Muscle layer of duodenum (tissue), 2 donors: ENCODE results near the gene IL22RA2.

ENCODE experiments used
- H3K27ac ChIP-seq: one replicate; pipeline ENCODE4 v1.7.0; 2013; ENCODE audit warnings: mild to moderate bottlenecking, low read length
- H3K27me3 ChIP-seq: one replicate; pipeline ENCODE4 v1.7.0; 2013; ENCODE audit warnings: low read depth, mild to moderate bottlenecking, control low read depth, low read length
- H3K36me3 ChIP-seq, 2 donors: one replicate each; pipeline ENCODE4 v1.7.0; 2013; ENCODE audit warnings: low read length in 2 of 2, control low read depth in 1 of 2, mild to moderate bottlenecking in 1 of 2; ENCODE audit not compliant: insufficient read depth in 2 of 2, control insufficient read depth in 1 of 2
- H3K4me1 ChIP-seq, 2 donors: one replicate each; pipeline ENCODE4 v1.7.0; 2013; ENCODE audit warnings: low read length in 2 of 2, mild to moderate bottlenecking in 2 of 2, control low read depth in 1 of 2, moderate library complexity in 1 of 2; ENCODE audit not compliant: insufficient read depth in 2 of 2, control insufficient read depth in 1 of 2
- H3K4me3 ChIP-seq, 2 donors: one replicate each; pipeline ENCODE4 v1.7.0; 2013; ENCODE audit warnings: low read length in 2 of 2, low read depth in 1 of 2, mild to moderate bottlenecking in 1 of 2
- H3K9me3 ChIP-seq, 2 donors: one replicate each; pipeline ENCODE4 v1.7.0; 2013; ENCODE audit warnings: low read length in 2 of 2, control low read depth in 1 of 2, mild to moderate bottlenecking in 1 of 2; ENCODE audit not compliant: control insufficient read depth in 1 of 2
- donor health status: healthy.

Gene IL22RA2

GRCh38 chr6:137197684-137198645, 24.5 kb upstream of the IL22RA2 start:
- H3K9me3 ChIP-seq: no peaks in the 10 kb centered on the region
- peaks cover 36 to 54% of the 10 kb centered on the region in 2 donors for H3K36me3 ChIP-seq
- H3K27me3 ChIP-seq: no peaks in the 10 kb centered on the region

GRCh38 chr6:137193256-137194070, 20.0 kb upstream of the IL22RA2 start:
- H3K27me3 ChIP-seq: no peaks in the 10 kb centered on the region
- peaks cover 11 to 19% of the 10 kb centered on the region in 2 donors for H3K36me3 ChIP-seq
- H3K9me3 ChIP-seq: no peaks in the 10 kb centered on the region
- no peaks in the 10 kb centered on the region for H3K4me1 ChIP-seq
- no peak overlapping the region for H3K4me3 ChIP-seq
- no peak overlapping the region for H3K27ac ChIP-seq

More at GRCh38 chr6:137197684-137198645, 24.5 kb upstream of the IL22RA2 start:
- H3K4me1 ChIP-seq: no peaks in the 10 kb centered on the region
- H3K4me3 ChIP-seq: no peak overlapping the region
- no peak overlapping the region for H3K27ac ChIP-seq

GRCh38 chr6:137192821-137193220, 19.4 kb upstream of the IL22RA2 start:
- Histone ChIP-seq H3K36me3 (peaks cover 5 to 13% of the 10 kb centered on the region in 2 donors), H3K4me3 (no peak overlapping the region), H3K27me3 (no peaks in the 10 kb centered on the region), H3K4me1 (no peaks in the 10 kb centered on the region), H3K9me3 (no peaks in the 10 kb centered on the region), H3K27ac (no peak overlapping the region)

- no peaks in the 10 kb centered on the region for H3K4me1 ChIP-seq
- H3K9me3 ChIP-seq: no peaks in the 10 kb centered on the region
- H3K4me3 ChIP-seq: no peak overlapping the region
- H3K27me3 ChIP-seq: no peaks in the 10 kb centered on the region
- no peak overlapping the region for H3K27ac ChIP-seq
- H3K36me3 ChIP-seq: peaks cover 0 to 4% of the 10 kb centered on the region in 2 donors
These were observed 18.2 kb upstream of the IL22RA2 start for GRCh38 chr6:137191670-137192069.

DNA sequence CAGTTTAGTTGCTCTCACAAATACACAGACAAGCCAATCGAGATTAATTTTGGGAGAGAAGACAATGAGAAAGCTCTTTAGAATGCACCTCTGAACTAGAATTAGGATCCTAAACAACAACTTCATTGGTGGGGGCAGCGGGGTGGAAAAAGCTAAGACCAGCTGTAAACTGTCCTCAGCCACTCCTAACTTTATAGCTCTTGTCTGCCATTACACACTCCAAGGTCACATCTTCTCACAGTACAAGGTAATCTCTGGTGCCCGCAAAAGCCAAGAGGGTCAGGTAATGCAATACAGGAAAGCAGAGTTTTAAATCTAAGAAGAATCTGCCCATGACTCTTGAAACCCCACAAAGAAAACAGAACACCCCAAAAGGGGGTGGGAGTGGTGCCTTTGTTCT, 17.8 kb upstream of the IL22RA2 start:
- H3K9me3 ChIP-seq: no peaks in the 10 kb centered on the region
- H3K4me3 ChIP-seq: no peak overlapping the region
- no peaks in the 10 kb centered on the region for H3K4me1 ChIP-seq
- no peaks in the 10 kb centered on the region for H3K36me3 ChIP-seq
- no peaks in the 10 kb centered on the region for H3K27me3 ChIP-seq
- no peak overlapping the region for H3K27ac ChIP-seq

DNA sequence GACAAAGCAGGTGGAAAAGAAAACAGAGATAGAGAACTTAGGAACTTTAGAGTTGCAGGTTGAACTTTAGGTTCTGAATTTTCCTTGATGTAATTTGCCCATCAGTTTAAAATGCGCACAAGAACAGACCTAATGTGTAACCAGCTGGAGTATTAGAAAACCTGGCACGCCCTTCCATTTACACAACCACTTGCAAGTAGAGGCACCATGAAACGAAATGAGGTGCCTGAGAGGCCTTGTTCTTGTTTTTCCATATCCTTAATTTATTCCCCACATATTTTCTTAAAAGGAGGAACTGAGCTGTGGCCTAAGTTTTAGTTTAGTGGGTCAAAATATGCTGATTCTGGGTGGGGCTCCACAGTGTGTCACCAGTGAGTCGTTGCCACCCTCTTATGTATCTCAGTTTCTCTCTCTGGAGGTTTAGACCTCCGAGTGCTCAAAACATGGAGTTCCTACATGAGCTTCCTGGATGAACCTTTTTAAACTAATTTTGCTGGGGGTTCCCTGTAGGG, 17.2 kb upstream of the IL22RA2 start:
- H3K4me3 ChIP-seq: no peak overlapping the region
- no peaks in the 10 kb centered on the region for H3K9me3 ChIP-seq
- no peak overlapping the region for H3K27ac ChIP-seq
- H3K4me1 ChIP-seq: no peaks in the 10 kb centered on the region
- no peaks in the 10 kb centered on the region for H3K27me3 ChIP-seq
- no peaks in the 10 kb centered on the region for H3K36me3 ChIP-seq

DNA sequence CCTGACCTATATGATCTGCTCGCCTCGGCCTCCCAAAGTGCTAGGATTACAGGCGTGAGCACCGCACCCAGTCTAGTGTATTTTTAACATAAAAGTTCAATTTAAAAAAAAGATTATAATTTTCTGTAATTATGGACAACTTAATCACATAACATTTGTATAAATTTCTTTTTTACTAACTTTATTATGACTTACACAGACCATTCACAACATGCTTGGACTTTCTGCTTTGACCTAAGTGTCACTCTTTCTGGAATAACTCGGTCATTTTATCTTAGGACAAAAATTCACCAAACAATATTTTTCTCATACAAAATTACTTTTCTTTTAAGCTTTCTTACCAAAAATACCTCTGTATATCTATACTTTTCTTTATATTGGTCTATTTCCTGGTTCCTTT, 15.4 kb upstream of the IL22RA2 start:
- peaks cover 0 to 8% of the 10 kb centered on the region in 2 donors for H3K9me3 ChIP-seq
- no peaks in the 10 kb centered on the region for H3K36me3 ChIP-seq
- H3K27ac ChIP-seq: no peak overlapping the region
- H3K4me3 ChIP-seq: no peak overlapping the region
- H3K27me3 ChIP-seq: no peaks in the 10 kb centered on the region
- no peaks in the 10 kb centered on the region for H3K4me1 ChIP-seq

- Histone ChIP-seq H3K9me3 (peaks cover 0 to 15% of the 10 kb centered on the region in 2 donors), H3K36me3 (no peaks in the 10 kb centered on the region), H3K27me3 (no peaks in the 10 kb centered on the region), H3K4me3 (no peak overlapping the region), H3K4me1 (no peaks in the 10 kb centered on the region), H3K27ac (no peak overlapping the region)
These were observed 11.8 kb upstream of the IL22RA2 start for GRCh38 chr6:137185290-137185689.

GRCh38 chr6:137182654-137183073, 9.2 kb upstream of the IL22RA2 start:
- no peaks in the 10 kb centered on the region for H3K27me3 ChIP-seq
- peaks cover 0 to 15% of the 10 kb centered on the region in 2 donors for H3K9me3 ChIP-seq
- no peaks in the 10 kb centered on the region for H3K4me1 ChIP-seq
- no peak overlapping the region for H3K4me3 ChIP-seq
- no peak overlapping the region for H3K27ac ChIP-seq
- no peaks in the 10 kb centered on the region for H3K36me3 ChIP-seq

- no peaks in the 10 kb centered on the region for H3K36me3 ChIP-seq
- H3K27ac ChIP-seq: no peak overlapping the region
- no peaks in the 10 kb centered on the region for H3K4me1 ChIP-seq
- H3K9me3 ChIP-seq: peaks cover 0 to 15% of the 10 kb centered on the region in 2 donors
- H3K27me3 ChIP-seq: no peaks in the 10 kb centered on the region
- H3K4me3 ChIP-seq: no peak overlapping the region
These were observed 8.6 kb upstream of the IL22RA2 start for GRCh38 chr6:137181891-137182653.
